Muscle layer of colon (tissue), 2 donors: ENCODE results near the gene ACKR4.

Experiments used
- H3K27ac ChIP-seq: one replicate; pipeline ENCODE4 v1.7.0; 2013; ENCODE audit warnings: low read depth, mild to moderate bottlenecking, low read length, moderate library complexity
- H3K27me3 ChIP-seq, 2 donors: one replicate each; pipeline ENCODE4 v1.7.0; 2013; ENCODE audit warnings: low read length in 2 of 2, mild to moderate bottlenecking in 2 of 2; ENCODE audit not compliant: insufficient read depth in 2 of 2, control insufficient read depth in 1 of 2
- H3K36me3 ChIP-seq: one replicate; pipeline ENCODE4 v1.7.0; 2013; ENCODE audit warnings: mild to moderate bottlenecking, low read length; ENCODE audit not compliant: insufficient read depth
- H3K4me1 ChIP-seq: one replicate; pipeline ENCODE4 v1.7.0; 2013; ENCODE audit warnings: mild to moderate bottlenecking, low read length; ENCODE audit not compliant: insufficient read depth
- H3K4me3 ChIP-seq, 2 donors: one replicate each; pipeline ENCODE4 v1.7.0; 2013; ENCODE audit warnings: low read length in 2 of 2, low read depth in 1 of 2, mild to moderate bottlenecking in 1 of 2, moderate library complexity in 1 of 2
- H3K9ac ChIP-seq: one replicate; pipeline ENCODE4 v1.7.0; 2013; ENCODE audit warnings: low read length
- H3K9me3 ChIP-seq: one replicate; pipeline ENCODE4 v1.7.0; 2013; ENCODE audit warnings: mild to moderate bottlenecking, low read length
- donor health status: abdominal sarcoma.
- donor health status: Adenocarcinoma of cecum.

The ACKR4 gene

DNA sequence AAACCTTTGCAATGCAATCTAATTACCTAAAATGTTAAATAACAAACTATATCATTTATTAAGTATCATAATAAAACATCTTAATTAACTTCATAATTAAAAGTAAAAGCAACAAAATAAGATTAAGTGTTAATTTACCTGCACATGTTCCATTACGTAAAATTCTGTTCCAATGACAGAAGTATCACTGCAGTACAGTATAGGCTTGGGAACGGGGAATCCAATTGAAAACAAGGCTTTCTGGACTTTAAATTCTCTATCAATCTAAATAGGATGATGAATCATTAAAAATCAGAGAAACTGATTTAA, 45.4 kb downstream of the ACKR4 start:
- Histone ChIP-seq H3K27me3 (no peaks in the 10 kb centered on the region), H3K27ac (no peak overlapping the region), H3K4me1 (no peaks in the 10 kb centered on the region), H3K9ac (no peak overlapping the region), H3K4me3 (no peak overlapping the region), H3K36me3 (peaks cover 12% of the 10 kb centered on the region), H3K9me3 (no peaks in the 10 kb centered on the region)

DNA sequence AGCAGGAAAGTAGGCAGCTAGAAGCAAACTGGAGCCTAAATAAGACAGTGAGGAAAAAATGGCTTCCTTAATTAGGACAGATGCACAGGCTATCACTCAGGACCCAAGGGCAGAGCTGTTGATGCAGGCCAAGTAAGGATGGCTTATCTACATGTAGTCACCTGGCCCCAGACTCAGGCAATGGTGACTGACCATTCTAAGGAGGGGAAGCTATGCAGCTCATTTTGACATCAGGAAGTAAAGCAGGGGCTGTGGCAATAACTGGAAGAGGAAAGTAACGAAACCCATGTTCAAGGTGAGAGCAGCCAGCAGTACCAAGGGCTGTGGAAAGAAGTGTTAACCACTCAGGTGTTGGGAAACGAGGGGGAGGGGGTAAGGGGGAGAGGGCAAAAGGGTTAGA, 46.3 kb downstream of the ACKR4 start:
- Histone ChIP-seq H3K4me1 (no peaks in the 10 kb centered on the region), H3K9me3 (no peaks in the 10 kb centered on the region), H3K27me3 (no peaks in the 10 kb centered on the region), H3K9ac (no peak overlapping the region), H3K27ac (no peak overlapping the region), H3K36me3 (peaks cover 12% of the 10 kb centered on the region), H3K4me3 (no peak overlapping the region)

DNA sequence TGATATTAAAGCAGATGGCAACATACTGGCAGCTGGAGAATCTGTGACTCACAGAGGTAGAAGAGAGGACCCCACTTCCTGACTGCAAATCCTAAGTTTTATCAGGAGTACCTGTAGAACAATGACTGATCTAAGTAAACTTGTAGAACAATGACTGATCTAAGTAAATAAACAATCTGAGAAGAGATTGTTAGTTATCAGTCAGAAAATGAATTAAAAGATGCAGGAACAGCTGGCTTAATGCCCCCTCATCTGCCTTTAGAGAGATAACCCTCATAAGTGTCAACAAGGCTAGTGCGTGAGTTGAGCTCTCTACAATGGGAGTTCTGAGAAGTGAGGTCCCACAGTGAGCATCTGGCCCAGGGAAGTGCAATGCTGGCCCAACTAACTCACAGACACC, 48.0 kb downstream of the ACKR4 start:
- Histone ChIP-seq H3K4me1 (no peaks in the 10 kb centered on the region), H3K27ac (no peak overlapping the region), H3K9ac (no peak overlapping the region)

DNA sequence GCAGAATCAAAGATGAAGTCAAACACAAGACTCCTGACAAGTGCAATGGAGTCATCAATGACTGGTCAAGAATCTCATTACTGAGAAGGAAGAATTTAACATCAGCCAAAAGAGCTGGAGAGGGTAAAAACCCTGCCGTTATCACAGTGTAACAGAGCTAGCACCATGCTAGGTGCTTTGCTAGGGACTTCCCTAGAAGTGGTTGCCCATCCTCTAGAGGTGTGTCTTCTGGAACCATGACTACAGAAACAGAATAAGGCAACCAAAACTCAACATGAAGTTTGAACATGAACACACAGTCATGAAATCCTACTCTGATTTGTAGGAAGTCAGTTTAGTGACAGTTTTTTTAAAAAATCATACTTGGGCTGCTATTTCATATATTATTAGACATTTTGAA, 53.1 kb downstream of the ACKR4 start:
- Histone ChIP-seq H3K27ac (no peak overlapping the region), H3K36me3 (no peaks in the 10 kb centered on the region), H3K27me3 (no peaks in the 10 kb centered on the region)

More for the DNA sequence above, 48.0 kb downstream of the ACKR4 start:
- H3K9me3 ChIP-seq: no peaks in the 10 kb centered on the region
- peaks cover 7% of the 10 kb centered on the region for H3K36me3 ChIP-seq
- no peak overlapping the region for H3K4me3 ChIP-seq
- no peaks in the 10 kb centered on the region for H3K27me3 ChIP-seq

More for the DNA sequence above, 53.1 kb downstream of the ACKR4 start:
- no peak overlapping the region for H3K4me3 ChIP-seq
- no peaks in the 10 kb centered on the region for H3K9me3 ChIP-seq
- no peaks in the 10 kb centered on the region for H3K4me1 ChIP-seq
- H3K9ac ChIP-seq: no peak overlapping the region
